ENCODE measurements around the gene ALS2CL.

Gene ALS2CL

GRCh38 chr3:46677411-46677726, 16.1 kb downstream of the ALS2CL start:
- DNase-seq (ENCODE audit: low read depth in 2 of 2), result no peak

GRCh38 chr3:46676601-46677410, 16.7 kb downstream of the ALS2CL start:
- DNase-seq (ENCODE audit: low read depth in 2 of 2), result no peak

DNA sequence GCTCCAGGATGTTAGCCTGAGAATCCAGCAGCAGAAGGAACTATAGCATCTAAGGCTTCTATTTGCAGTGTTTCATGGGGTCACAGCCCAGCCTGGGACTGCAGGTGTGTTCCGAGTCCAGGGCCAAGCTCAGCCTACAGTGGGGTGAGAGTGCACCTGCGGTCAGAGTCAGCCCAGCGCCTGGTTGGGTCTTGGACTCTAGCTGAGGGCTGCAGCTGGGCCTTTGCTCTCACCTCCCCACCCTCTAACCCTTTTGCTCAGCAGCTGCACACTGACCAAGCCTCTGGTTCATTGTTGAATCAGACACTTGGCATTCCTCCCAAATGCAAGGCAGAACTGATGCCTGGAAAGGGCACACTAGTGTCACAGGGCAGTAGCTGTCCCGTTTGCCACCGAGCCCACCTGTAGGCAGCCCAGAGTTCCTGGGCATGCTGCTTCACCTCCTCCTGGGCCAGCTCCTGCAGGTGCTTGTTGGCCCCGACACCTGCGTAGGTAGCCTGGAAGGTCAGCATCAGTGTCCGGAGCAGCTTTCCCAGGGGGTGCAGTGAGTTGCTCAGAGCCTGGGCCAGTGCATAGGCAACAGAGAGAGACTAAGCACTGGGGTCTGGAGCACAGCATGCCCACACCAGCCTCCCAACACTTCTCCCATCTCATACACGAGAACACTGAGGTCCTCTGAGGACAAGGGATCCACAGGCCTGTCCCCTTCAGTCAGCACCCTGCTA, 17.5 kb downstream of the ALS2CL start:
- DNase-seq (ENCODE audit: low read depth in 2 of 2), result no peak

DNA sequence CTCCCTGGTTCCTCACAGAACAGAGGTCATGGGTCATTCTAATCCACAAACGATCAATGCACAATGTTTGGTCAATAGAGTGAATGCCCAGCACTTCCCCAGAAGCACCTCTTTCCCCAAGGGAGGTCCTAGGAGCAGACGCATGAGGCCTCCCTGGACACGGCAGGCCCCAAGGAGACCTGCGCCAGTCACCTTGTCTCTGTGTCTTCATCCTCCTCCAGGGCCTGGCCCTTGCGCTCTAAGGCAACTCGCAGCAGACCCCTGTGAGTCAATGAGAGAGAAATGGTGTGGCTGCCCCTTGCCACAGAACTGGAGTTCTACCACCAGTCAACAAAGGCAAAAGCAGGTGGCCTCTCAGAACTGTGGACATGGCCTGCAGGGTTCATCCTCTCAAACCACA, 18.1 kb downstream of the ALS2CL start:
- DNase-seq (ENCODE audit: low read depth in 2 of 2), result no peak

- DNase-seq (ENCODE audit: low read depth in 2 of 2), result no peak
Measured at GRCh38 chr3:46674031-46674845, 19.2 kb downstream of the ALS2CL start.

GRCh38 chr3:46673151-46674030, 20.1 kb downstream of the ALS2CL start:
- no peak for DNase-seq (ENCODE audit: low read depth in 2 of 2)

DNA sequence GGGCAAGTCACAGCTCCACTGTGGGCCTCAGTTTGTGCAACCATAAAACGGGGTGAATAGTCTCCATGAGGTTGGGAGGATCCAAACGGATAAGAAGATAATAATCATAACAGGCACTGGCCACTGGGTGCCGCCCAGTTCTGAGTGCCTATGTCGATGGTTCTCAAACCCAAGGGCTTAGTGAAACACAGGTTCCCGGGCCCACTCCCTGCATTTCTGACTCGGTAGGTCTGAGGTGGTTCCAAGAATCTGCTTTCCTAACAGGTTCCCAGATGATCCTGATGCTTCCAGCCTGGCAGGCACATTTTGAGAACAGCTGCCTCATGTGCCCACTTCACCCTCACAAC, 21.2 kb downstream of the ALS2CL start:
- no peak for DNase-seq (ENCODE audit: low read depth in 2 of 2)

- DNase-seq (ENCODE audit: low read depth in 2 of 2), result no peak
Measured at GRCh38 chr3:46671541-46672348, 21.7 kb downstream of the ALS2CL start.

GRCh38 chr3:46670891-46671427, 22.5 kb downstream of the ALS2CL start:
- DNase-seq (ENCODE audit: low read depth in 2 of 2), result no peak

DNA sequence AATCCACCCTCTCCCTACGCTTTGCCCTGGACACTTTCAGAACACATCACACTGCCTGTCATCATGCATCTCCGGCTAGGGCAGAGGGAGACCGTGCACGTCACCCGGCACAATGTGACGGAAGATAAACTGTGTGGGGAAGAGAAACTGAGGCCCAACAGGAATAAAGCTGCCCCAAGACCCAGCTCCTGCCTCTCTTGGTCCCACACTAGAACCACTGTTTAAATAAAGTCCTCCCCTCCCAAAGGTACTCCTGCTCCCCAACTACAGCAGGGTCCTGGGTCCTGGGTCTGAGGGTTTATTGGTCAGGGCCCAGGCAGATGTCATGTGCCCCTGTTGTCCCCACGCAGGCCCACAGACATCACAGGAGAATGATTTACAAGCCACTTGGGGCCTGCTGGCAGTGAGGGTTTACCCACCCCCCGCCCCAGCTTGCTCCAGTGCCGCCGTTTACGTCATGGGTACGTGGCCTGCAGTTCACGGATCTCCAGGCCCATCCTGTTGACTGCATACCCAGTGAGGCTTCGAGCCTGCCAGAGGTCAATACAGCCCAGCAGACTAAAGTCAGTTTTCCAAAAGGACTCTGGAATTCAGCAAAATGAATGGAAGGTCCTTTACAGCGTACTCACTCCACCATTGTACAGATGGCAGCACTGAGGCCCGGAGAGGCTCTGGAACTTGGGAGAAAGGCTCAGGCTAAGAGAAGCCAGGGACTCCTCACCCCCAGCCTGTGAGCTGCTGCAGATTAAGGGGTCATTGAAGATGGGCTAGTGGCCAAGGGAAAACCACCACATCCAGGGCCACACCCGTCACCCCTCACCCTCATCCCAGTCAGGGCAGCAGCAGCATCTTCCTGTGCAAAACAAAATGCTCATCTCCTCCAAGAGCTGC, 23.2 kb downstream of the ALS2CL start:
- no peak for DNase-seq (ENCODE audit: low read depth in 2 of 2)

DNA sequence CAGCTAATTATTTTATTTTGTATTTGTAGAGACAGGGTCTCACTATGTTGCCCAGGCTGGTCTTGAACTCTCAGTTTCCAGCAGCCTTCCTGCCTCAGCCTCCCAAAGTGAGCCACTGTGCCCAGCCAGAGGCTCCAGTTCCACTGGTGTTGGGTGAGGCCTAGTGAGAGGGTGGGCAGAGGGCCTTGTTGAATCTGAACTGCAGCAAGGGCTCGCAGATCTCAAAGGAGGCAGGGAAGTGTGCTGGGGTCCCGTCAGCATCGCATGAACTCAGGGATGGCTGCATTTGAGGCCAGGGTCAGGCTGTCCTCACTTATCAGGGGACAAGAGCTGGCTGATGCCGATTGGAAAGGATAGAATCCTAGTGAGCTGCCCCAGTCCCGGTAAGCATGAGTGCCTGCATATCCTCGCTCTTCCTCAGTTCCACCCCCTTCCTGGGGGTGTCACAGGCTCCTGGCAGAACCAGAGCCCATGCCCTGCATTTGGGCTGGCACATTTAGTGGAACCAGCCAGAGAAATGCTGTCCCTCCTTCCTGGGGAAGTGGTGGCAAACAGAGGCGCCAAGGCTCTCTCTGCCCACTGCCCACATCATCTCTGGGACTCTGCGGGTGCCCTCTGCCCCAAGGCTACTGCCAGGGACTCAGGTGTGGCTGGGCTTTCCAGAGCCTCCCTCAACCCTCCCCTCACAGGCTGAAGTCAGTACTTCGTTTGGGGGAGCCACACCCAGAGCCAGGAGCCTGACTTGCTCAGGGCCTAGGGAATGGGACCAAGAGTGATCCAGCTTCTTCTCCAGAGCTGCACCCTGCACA, 24.1 kb downstream of the ALS2CL start:
- no peak for DNase-seq (ENCODE audit: low read depth in 2 of 2)

GRCh38 chr3:46668591-46668990, 24.9 kb downstream of the ALS2CL start:
- no peak for DNase-seq (ENCODE audit: low read depth in 2 of 2)

GRCh38 chr3:46668116-46668515, 25.4 kb downstream of the ALS2CL start:
- DNase-seq (ENCODE audit: low read depth in 2 of 2), result no peak

GRCh38 chr3:46667657-46668056, 25.8 kb downstream of the ALS2CL start:
- DNase-seq (ENCODE audit: low read depth in 2 of 2), result no peak

DNA sequence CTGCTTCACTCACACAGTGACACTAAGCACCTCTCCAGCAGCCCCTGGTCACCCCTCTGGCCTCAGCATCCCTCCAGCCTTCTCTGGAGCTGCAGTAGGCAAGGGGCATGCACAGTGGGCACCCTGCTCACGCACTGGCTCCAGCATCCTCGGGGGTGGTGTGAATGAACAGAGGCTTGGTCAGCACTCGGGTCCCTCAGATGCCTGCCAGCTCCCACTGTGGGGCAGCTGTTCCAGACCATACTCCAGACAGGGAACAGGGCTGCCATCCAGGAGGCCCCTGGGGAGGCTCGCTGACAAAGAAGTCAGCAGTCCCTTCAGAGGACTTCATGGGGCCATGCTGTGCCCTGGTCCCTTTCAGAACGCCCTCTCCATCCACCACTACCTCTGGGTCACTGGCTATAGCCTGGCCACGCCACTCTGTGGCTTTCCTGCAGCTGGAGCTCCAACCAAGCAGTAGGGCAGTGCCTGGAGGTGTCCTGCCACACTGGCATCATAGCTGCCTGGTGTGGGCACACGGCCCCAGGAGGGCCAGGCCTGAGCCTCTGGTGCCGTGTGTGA, 26.3 kb downstream of the ALS2CL start:
- no peak for DNase-seq (ENCODE audit: low read depth in 2 of 2)

DNA sequence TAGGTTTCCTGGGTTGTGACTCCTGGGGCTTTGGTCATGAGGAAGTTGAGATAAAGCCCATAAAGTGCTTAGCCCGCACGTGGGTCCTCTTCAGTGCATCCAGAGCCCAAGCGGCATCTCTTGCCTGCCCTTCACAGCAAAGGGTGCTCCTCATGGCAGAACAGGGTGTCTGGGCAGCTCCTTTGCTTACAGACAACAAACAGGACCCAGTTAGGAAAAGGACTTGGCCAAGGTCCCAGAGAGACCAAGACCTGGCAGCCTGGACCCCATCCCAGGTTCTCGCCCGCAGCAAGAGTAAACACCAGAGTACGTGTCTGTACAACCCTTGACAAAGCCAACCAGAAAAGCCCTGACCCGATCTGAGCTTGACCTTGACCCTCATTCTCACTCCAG, 27.0 kb downstream of the ALS2CL start:
- DNase-seq (ENCODE audit: low read depth in 2 of 2), result no peak

- DNase-seq (ENCODE audit: low read depth in 2 of 2), result no peak
Measured at GRCh38 chr3:46665763-46666452, 27.6 kb downstream of the ALS2CL start.

Measured in fibroblast of skin of left biceps (primary cell).